Measurements from ENCODE around the gene IGF2R. TPM values are rescaled to one million over a fixed set of nuclear protein-coding genes. Genes with fewer than 3 reads are reported as not detected.

IGF2R gene
- total and polyA plus RNA-seq, 2 of the 13 experiments (the other 11 are each of a cell fraction or from before 2014, with no cell fraction given), result 38.3 to 70.0 TPM

- TF ChIP-seq REST (IDR thresholded peaks at IDR 0.05; ENCODE audit: borderline replicate concordance in 1 of 2, low read depth in 1 of 2, low read length in 2 of 2) (no peak), AHDC1 (CRISPR knock-in tag; IDR thresholded peaks at IDR 0.05; ENCODE audit: borderline replicate concordance) (0 out of 2 replicates have a peak, but pooled peaks have one; percentile 29), ZFP1 (CRISPR knock-in tag; IDR thresholded peaks at IDR 0.05) (no peak), PPARG (CRISPR knock-in tag; conservative IDR thresholded peaks at IDR 0.05) (no peak), MIXL1 (CRISPR knock-in tag; IDR thresholded peaks at IDR 0.05) (peak; percentile 94), ZSCAN25 (CRISPR knock-in tag; IDR thresholded peaks at IDR 0.05) (no peak), ZBTB21 (CRISPR knock-in tag; IDR thresholded peaks at IDR 0.05) (no peak), MED13 (CRISPR knock-in tag; IDR thresholded peaks at IDR 0.05) (no peak), SATB2 (CRISPR knock-in tag; IDR thresholded peaks at IDR 0.05) (no peak), TBX2 (CRISPR knock-in tag; IDR thresholded peaks at IDR 0.05; ENCODE audit: borderline replicate concordance) (peak; percentile 61), SRY (CRISPR knock-in tag; IDR thresholded peaks at IDR 0.05) (no peak), ZNF274 (CRISPR knock-in tag; IDR thresholded peaks at IDR 0.05) (no peak), ZNF619 (CRISPR knock-in tag; IDR thresholded peaks at IDR 0.05) (no peak), CHD4 (IDR thresholded peaks at IDR 0.05; ENCODE audit: borderline replicate concordance, low read length) (no peak)
These were observed 166.1 kb downstream of the IGF2R start (continued) for GRCh38 chr6:160134779-160135547.

Measured in HepG2 (cell line).